Naive thymus-derived CD4-positive, alpha-beta T cell (primary cell): ENCODE measurements around the gene KLK3. TPM values are rescaled to one million over a fixed set of nuclear protein-coding genes. Genes with fewer than 3 reads are reported as not detected.

Experiments
- ATAC-seq: fragments of 150-1000 bp; cut with Tn5 transposase; 2 replicates; pipeline ENCODE4 v1.10.0; 2021; ENCODE audit warnings: mild to moderate bottlenecking, moderate library complexity
- CTCF ChIA-PET: fragments of 350-600 bp; sonication (Branson Sonifier 250); formaldehyde crosslinking; loops from one replicate; lab custom pipeline; 2021; ENCODE audit warnings: antibody characterized with exemption; lab: Charles Lee
- POLR2A ChIA-PET: fragments of 350-600 bp; sonication (Branson Sonifier 250); formaldehyde crosslinking; loops from one replicate; lab custom pipeline; 2021; ENCODE audit warnings: antibody characterized with exemption, inconsistent platforms; lab: Charles Lee
- DNase-seq, 9 donors: peaks; one replicate each; pipeline versions ENCODE4 v3.0.0 to v3.0.0-alpha.2; 2020 to 2022; ENCODE audit warnings: mixed read lengths in 1 of 9
- H3K27ac ChIP-seq: one replicate; pipeline ENCODE4 v1.7.0; 2013; ENCODE audit warnings: mild to moderate bottlenecking, low read depth, low read length, moderate library complexity
- H3K27me3 ChIP-seq, 2 donors: one replicate each; pipeline ENCODE4 v1.7.0; 2013; ENCODE audit warnings: low read length in 2 of 2, mild to moderate bottlenecking in 2 of 2, moderate library complexity in 2 of 2; ENCODE audit not compliant: control insufficient read depth in 2 of 2, insufficient read depth in 2 of 2
- H3K36me3 ChIP-seq, 3 experiments: 1 replicate in 2 of 3; 2 replicates in 1 of 3; pipeline ENCODE4 v1.7.0; 2013; ENCODE audit warnings: low read length in 3 of 3, mild to moderate bottlenecking in 3 of 3, moderate library complexity in 1 of 3; ENCODE audit not compliant: insufficient read depth in 3 of 3, control insufficient read depth in 2 of 3
- H3K4me1 ChIP-seq, 2 donors: one replicate each; pipeline ENCODE4 v1.7.0; 2013; ENCODE audit warnings: low read length in 2 of 2, mild to moderate bottlenecking in 2 of 2, moderate library complexity in 1 of 2; ENCODE audit not compliant: control insufficient read depth in 2 of 2, insufficient read depth in 2 of 2
- H3K4me3 ChIP-seq: 2 replicates; pipeline ENCODE4 v1.7.0; 2013; ENCODE audit warnings: mild to moderate bottlenecking, low read length
- H3K9me3 ChIP-seq, 3 experiments: 1 replicate in 2 of 3; 2 replicates in 1 of 3; pipeline ENCODE4 v1.7.0; 2013; ENCODE audit warnings: low read length in 3 of 3; ENCODE audit not compliant: control insufficient read depth in 2 of 3
- H3K27ac Mint-ChIP-seq, 9 donors: one replicate each; pipeline ENCODE4 v1.8.0; 2020 to 2022; ENCODE audit warnings: mixed read lengths in 9 of 9, mild to moderate bottlenecking in 8 of 9, moderate library complexity in 5 of 9, inconsistent platforms in 2 of 9
- H3K27me3 Mint-ChIP-seq, 5 donors: one replicate each; pipeline ENCODE4 v1.8.0; 2021 to 2022; ENCODE audit warnings: mixed read lengths in 5 of 5, mild to moderate bottlenecking in 1 of 5
- H3K36me3 Mint-ChIP-seq, 5 donors: one replicate each; pipeline ENCODE4 v1.8.0; 2020 to 2022; ENCODE audit warnings: mixed read lengths in 5 of 5, mild to moderate bottlenecking in 3 of 5, inconsistent platforms in 1 of 5
- H3K4me1 Mint-ChIP-seq, 7 donors: one replicate each; pipeline ENCODE4 v1.8.0; 2020 to 2022; ENCODE audit warnings: mixed read lengths in 7 of 7, mild to moderate bottlenecking in 3 of 7, inconsistent platforms in 1 of 7
- H3K4me3 Mint-ChIP-seq, 10 donors: one replicate each; pipeline ENCODE4 v1.8.0; 2020 to 2022; ENCODE audit warnings: mild to moderate bottlenecking in 10 of 10, mixed read lengths in 10 of 10, moderate library complexity in 6 of 10, inconsistent platforms in 2 of 10
- H3K9me3 Mint-ChIP-seq, 11 donors: one replicate each; pipeline ENCODE4 v1.8.0; 2020 to 2022; ENCODE audit warnings: mixed read lengths in 11 of 11, mild to moderate bottlenecking in 4 of 11, inconsistent platforms in 1 of 11, moderate library complexity in 1 of 11
- intact Hi-C, 2 donors: fragments of 100-400 bp; cut with micrococcal nuclease; formaldehyde crosslinking; loops; one replicate each; pipeline ENCODE4 v1.15.1; 2023
- polyA plus RNA-seq, 2 donors: library from polyadenylated mRNA; unstranded; fragments of 300-500 nt; fragmentation: Illumina TruSeq; gene quantifications; one replicate each; pipeline ENCODE4 v1.2.3, GENCODE V29; 2021
- total RNA-seq, 6 experiments: library from RNA in 5 of 6; stranded (reverse) in 5 of 6; gene quantifications; 1 replicate in 5 of 6; 2 replicates in 1 of 6; pipeline ENCODE4 v1.2.3 and lab custom pipeline; 2021 to 2026

KLK3 gene
- total and polyA plus RNA-seq, 7 experiments from 2014 or later, result not detected

DNA sequence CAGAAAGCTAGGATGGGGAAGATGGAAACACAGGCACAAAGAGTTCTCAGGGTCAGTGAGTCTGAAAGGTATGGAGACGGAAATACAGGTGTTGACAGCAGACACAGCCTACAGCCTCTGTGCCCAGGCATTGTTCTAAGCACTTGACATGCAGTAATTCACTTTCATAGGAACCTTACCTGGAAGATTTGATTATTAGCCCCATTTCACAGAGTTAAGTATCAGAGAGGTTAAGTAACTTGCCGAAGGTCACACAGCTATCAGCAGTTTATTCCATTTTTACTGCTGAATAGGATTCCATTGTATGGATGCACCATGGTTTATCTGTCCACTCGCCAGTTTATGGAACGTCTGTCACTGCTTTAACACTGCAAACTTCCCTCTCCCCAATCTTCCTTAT lies 43.3 kb downstream of the KLK3 start:
- H3K27me3 Mint-ChIP-seq, result peaks cover 5 to 61% (median 37%) of the 10 kb centered on the region in 5 donors
- peaks cover 0 to 23% (median 5%) of the 10 kb centered on the region in 11 donors for H3K9me3 Mint-ChIP-seq
- POLR2A ChIA-PET, result no interaction called here

DNA sequence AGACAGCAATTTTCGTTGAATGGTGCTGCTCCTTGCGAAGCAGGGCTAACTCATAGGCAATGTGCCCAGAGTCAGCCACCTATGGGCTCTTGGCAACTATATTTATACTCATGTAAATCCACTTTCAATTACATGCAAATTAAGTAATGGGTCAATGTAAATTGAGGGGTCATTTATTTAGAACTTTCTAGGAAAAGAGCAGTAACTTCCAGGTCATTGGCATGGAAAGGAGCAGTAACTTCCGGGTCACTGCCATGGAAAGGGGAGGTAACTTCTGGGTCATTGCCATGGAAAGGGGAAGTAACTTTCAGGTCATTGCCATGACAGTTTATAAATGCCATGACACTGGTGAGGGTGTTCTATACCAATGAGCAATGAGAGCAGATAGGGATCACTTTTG lies 44.9 kb downstream of the KLK3 start:
- ATAC-seq, result no peak
- POLR2A ChIA-PET, result no interaction called here
- peaks cover 5 to 51% (median 34%) of the 10 kb centered on the region in 5 donors for H3K27me3 Mint-ChIP-seq
- H3K27ac ChIP-seq, result no peak overlapping the region
- H3K4me3 Mint-ChIP-seq, result no peak overlapping the region
- H3K4me3 ChIP-seq, result no peak overlapping the region
- no peak overlapping the region for H3K27ac Mint-ChIP-seq
- H3K9me3 ChIP-seq, result peaks cover 0 to 5% (median 0%) of the 10 kb centered on the region in 3 experiments
- CTCF ChIA-PET, result interaction anchor here (0.6 kb wide), 1 partner anchor 117 kb away, joined by 3 read pairs; no protein-coding TSS in a partner anchor
- no peaks in the 10 kb centered on the region for H3K36me3 ChIP-seq
- H3K36me3 Mint-ChIP-seq, result peaks cover 0 to 4% (median 0%) of the 10 kb centered on the region in 5 donors
- H3K4me1 ChIP-seq, result no peaks in the 10 kb centered on the region
- H3K27me3 ChIP-seq, result no peaks in the 10 kb centered on the region
- peaks cover 0 to 1% (median 0%) of the 10 kb centered on the region in 7 donors for H3K4me1 Mint-ChIP-seq
- H3K9me3 Mint-ChIP-seq, result peaks cover 0 to 15% (median 5%) of the 10 kb centered on the region in 11 donors
- intact Hi-C loops, result no loop called here
- no peak for DNase-seq

More for the DNA sequence above, 43.3 kb downstream of the KLK3 start:
- H3K4me3 ChIP-seq, result no peak overlapping the region
- H3K36me3 Mint-ChIP-seq, result peaks cover 0 to 4% (median 0%) of the 10 kb centered on the region in 5 donors
- no peaks in the 10 kb centered on the region for H3K36me3 ChIP-seq
- intact Hi-C loops, result no loop called here
- no peaks in the 10 kb centered on the region for H3K27me3 ChIP-seq
- H3K4me1 Mint-ChIP-seq, result peaks cover 0 to 1% (median 0%) of the 10 kb centered on the region in 7 donors
- H3K9me3 ChIP-seq, result peaks cover 0 to 9% (median 0%) of the 10 kb centered on the region in 3 experiments
- no peak for ATAC-seq
- H3K4me1 ChIP-seq, result no peaks in the 10 kb centered on the region
- H3K4me3 Mint-ChIP-seq, result no peak overlapping the region
- CTCF ChIA-PET, result no interaction called here
- no peak for DNase-seq
- no peak overlapping the region for H3K27ac ChIP-seq
- no peak overlapping the region for H3K27ac Mint-ChIP-seq

DNA sequence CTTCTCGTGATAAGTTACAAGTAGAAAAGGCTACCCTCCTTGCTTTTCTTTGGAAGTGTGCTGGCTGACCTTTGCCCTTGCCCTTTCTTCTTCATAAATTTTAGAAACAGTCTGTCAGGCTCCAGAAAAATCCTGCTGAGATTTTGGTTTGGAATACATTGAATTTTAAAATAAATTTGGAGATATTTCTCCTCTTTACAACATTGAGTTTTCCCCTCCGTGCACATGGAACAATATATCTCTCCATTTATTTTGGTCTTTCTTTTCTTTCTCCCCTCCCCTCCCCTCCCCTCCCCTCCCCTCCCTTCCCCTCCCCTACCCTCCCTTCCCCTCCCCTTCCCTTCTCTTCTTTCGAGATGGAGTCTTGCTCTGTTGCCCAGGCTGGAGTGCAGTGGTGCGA lies 47.9 kb downstream of the KLK3 start:
- H3K4me3 ChIP-seq, result no peak overlapping the region
- peaks cover 0 to 3% (median 0%) of the 10 kb centered on the region in 11 donors for H3K9me3 Mint-ChIP-seq

DNA sequence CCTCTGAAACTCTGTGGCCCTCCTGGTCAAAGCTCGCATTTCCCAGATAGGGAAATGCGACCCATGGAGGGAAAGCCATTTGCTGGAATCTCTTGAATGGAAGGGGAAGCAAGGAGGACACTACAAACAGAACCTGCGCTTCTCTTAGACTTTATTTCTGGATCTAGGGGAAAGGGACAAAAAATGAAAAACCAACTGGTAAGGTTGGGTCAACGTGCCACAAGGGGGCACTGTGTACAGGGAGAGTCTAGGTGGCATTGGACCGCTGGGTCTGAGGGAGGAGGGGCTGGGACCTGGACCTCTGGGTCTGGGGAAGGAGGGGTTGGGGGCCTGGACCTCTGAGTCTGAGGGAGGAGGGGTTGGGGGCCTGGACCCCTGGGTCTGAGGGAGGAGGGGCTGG lies 51.5 kb downstream of the KLK3 start:
- ATAC-seq, result no peak
- intact Hi-C loops, result loop anchor here in 1 of 2 donors (1.0 kb wide), 1 partner anchor 16 kb away; no protein-coding TSS in a partner anchor

More for the DNA sequence above, 47.9 kb downstream of the KLK3 start:
- Mint-ChIP-seq H3K4me3 (no peak overlapping the region), H3K4me1 (peaks cover 0 to 1% (median 0%) of the 10 kb centered on the region in 7 donors), H3K27me3 (peaks cover 8 to 54% (median 52%) of the 10 kb centered on the region in 5 donors), H3K27ac (no peak overlapping the region), H3K36me3 (no peaks in the 10 kb centered on the region)
- ChIA-PET POLR2A (no interaction called here), CTCF (no interaction called here)
- no peaks in the 10 kb centered on the region for H3K36me3 ChIP-seq
- no peaks in the 10 kb centered on the region for H3K27me3 ChIP-seq
- ATAC-seq, result no peak
- no peak overlapping the region for H3K27ac ChIP-seq
- no peaks in the 10 kb centered on the region for H3K4me1 ChIP-seq
- intact Hi-C loops, result no loop called here
- no peaks in the 10 kb centered on the region for H3K9me3 ChIP-seq
- no peak for DNase-seq

DNA sequence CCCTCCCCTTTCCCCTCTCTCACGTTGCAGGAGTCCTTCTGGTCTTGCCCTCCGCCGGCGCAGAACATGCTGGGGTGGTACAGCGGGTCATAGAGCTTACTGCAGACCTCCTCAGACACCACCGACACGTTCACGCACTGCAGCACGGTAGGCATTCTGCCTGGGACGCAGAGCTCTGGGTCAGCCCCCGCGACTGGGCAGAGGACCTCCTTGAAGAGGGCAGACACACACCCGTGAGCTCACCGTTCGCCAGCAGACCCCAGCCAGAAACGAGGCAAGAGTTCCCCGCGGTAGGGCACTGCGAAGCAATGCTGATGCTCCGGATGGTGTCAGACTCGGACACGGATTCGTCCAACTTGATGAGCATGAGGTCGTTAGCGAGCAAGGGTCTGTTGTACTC lies 53.6 kb downstream of the KLK3 start:
- Histone ChIP-seq H3K36me3 (no peaks in the 10 kb centered on the region), H3K9me3 (no peaks in the 10 kb centered on the region), H3K27ac (no peak overlapping the region), H3K27me3 (peaks cover 0 to 3% of the 10 kb centered on the region in 2 donors), H3K4me3 (no peak overlapping the region), H3K4me1 (no peaks in the 10 kb centered on the region)
- Mint-ChIP-seq H3K36me3 (no peaks in the 10 kb centered on the region), H3K27me3 (peaks cover 37 to 83% (median 70%) of the 10 kb centered on the region in 5 donors), H3K4me3 (peak overlapping the region in 2 of 10 donors; percentile 19 to 73), H3K27ac (no peak overlapping the region), H3K4me1 (peaks cover 0 to 11% (median 6%) of the 10 kb centered on the region in 7 donors), H3K9me3 (peaks cover 0 to 4% (median 0%) of the 10 kb centered on the region in 11 donors)
- DNase-seq (no peak), ATAC-seq (no peak)
- intact Hi-C loops, result no loop called here
- CTCF ChIA-PET, result no interaction called here
- POLR2A ChIA-PET, result no interaction called here

More for the DNA sequence above, 51.5 kb downstream of the KLK3 start:
- H3K36me3 ChIP-seq, result no peaks in the 10 kb centered on the region
- DNase-seq, result peak in 2 of 9 donors; percentile 9 to 44
- ChIA-PET CTCF (no interaction called here), POLR2A (no interaction called here)
- no peaks in the 10 kb centered on the region for H3K4me1 ChIP-seq
- no peak overlapping the region for H3K4me3 ChIP-seq
- Mint-ChIP-seq H3K27ac (no peak overlapping the region), H3K36me3 (no peaks in the 10 kb centered on the region), H3K4me1 (peaks cover 0 to 11% (median 6%) of the 10 kb centered on the region in 7 donors), H3K9me3 (peaks cover 0 to 4% (median 0%) of the 10 kb centered on the region in 11 donors), H3K4me3 (no peak overlapping the region), H3K27me3 (peaks cover 39 to 73% (median 69%) of the 10 kb centered on the region in 5 donors)
- H3K9me3 ChIP-seq, result no peaks in the 10 kb centered on the region
- H3K27me3 ChIP-seq, result peaks cover 0 to 3% of the 10 kb centered on the region in 2 donors
- H3K27ac ChIP-seq, result no peak overlapping the region

DNA sequence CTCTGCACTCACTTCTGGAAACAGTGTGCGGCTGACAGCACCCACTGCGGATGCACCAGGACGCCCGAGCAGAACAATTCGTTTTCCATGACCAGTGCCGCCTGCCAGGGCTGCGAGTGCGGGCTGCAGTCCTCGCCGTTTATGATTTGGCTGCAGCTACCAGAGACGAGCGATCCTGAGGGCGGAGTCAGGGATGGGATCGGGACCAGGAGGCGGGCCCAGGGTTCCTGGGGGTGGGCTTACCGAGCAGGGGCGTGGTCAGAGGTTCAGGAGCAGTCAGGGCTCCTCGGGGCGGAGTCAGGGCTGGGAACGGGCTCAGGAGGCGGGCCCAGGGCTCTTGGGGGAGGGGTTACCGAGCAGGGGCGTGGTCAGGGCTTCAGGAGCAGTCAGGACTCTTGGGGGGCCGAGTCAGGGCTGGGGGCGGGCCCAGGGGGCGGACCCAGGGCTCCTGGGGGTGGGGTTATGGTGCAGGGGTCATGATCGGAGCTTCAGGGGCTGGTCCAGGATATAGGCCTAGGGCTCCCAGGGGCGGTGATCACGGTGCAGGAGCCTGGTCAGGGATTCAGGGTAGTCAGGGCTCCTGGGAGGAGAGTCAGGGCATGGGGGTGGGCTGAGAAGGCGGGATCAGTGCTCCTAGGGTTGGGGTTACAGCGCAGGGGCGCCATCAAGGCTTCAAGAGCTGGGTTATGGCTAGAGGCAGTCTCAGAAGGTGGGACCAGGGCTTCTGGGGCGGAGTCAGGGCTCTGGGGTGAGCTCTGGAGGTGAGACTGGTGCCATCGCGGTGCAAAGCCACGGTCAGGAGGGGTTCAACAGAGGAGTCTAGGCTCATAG lies 54.7 kb downstream of the KLK3 start:
- Histone ChIP-seq H3K27me3 (peaks cover 0 to 3% of the 10 kb centered on the region in 2 donors), H3K27ac (no peak overlapping the region), H3K4me1 (no peaks in the 10 kb centered on the region), H3K9me3 (no peaks in the 10 kb centered on the region), H3K36me3 (no peaks in the 10 kb centered on the region), H3K4me3 (no peak overlapping the region)
- Mint-ChIP-seq H3K4me3 (peak overlapping the region in 7 of 10 donors; percentile 27 to 73 (median 51)), H3K4me1 (peaks cover 0 to 11% (median 6%) of the 10 kb centered on the region in 7 donors), H3K36me3 (no peaks in the 10 kb centered on the region), H3K27me3 (peaks cover 37 to 74% (median 65%) of the 10 kb centered on the region in 5 donors), H3K9me3 (peaks cover 0 to 4% (median 0%) of the 10 kb centered on the region in 11 donors), H3K27ac (no peak overlapping the region)
- ATAC-seq, result no peak
- intact Hi-C loops, result no loop called here
- peak in 1 of 9 donors; percentile 49 for DNase-seq
- ChIA-PET POLR2A (no interaction called here), CTCF (no interaction called here)
